Posterior cingulate gyrus (tissue), 11 donors: ENCODE results near the gene CCDC107.
"Not testable (repeated sequence)": the region's sequence is repeated elsewhere in the genome, so short reads cannot be mapped to it uniquely, and the experiment has no call there.

Source experiments
- DNase-seq, 10 donors: peaks; one replicate each; pipeline versions ENCODE4 v3.0.0 to v3.0.0-alpha.2; 2020 to 2021; ENCODE audit warnings: mixed read lengths in 3 of 10
- intact Hi-C: fragments of 100-400 bp; cut with DNase I; formaldehyde crosslinking; loops from one replicate; pipeline ENCODE4 v1.15.1; 2023

The CCDC107 gene

DNA sequence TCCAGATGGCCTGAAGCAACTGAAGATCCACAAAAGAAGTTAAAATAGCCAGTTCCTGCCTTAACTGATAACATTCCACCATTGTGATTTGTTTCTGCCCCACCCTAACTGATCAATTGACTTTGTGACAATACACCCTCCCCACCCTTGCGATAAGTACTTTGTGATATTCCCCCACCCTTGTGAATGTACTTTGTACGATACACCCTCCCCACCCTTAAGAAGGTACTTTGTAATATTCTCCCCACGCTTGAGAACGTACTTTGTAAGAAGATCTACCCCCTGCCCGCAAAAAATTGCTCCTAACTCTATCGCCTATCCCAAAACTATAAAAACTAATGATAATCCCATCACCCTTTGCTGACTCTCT lies 21.2 kb upstream of the CCDC107 start:
- DNase-seq = not testable (repeated sequence)

GRCh38 chr9:35637427-35637955 lies 20.6 kb upstream of the CCDC107 start:
- intact Hi-C loops, DNase-seq: not testable (repeated sequence)

More for the DNA sequence above, 21.2 kb upstream of the CCDC107 start:
- intact Hi-C loops = not testable (repeated sequence)

DNA sequence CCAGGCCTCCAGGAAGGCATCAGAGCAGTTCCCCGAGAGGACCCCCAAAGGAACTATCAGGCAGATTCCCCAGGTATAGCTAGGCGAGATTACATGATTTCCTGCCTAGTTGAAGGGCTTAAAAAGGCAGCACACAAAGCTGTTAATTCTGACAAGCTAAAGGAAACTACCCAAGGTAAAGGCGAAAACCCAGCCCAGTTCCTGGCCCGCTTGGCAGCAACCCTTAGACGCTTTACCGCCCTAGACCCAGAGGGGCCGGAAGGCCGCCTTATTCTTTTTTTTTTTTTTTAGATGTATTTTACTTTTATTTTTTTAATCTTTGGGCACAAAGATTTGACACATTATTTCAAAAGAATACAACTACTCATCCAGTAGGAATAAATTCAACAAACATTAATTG lies 19.3 kb upstream of the CCDC107 start:
- peak in 1 of 10 donors; percentile 62 for DNase-seq
- intact Hi-C loops = not testable (repeated sequence)

- DNase-seq, intact Hi-C loops: not testable (repeated sequence)
Measured at GRCh38 chr9:35639225-35639624, 18.9 kb upstream of the CCDC107 start.

DNA sequence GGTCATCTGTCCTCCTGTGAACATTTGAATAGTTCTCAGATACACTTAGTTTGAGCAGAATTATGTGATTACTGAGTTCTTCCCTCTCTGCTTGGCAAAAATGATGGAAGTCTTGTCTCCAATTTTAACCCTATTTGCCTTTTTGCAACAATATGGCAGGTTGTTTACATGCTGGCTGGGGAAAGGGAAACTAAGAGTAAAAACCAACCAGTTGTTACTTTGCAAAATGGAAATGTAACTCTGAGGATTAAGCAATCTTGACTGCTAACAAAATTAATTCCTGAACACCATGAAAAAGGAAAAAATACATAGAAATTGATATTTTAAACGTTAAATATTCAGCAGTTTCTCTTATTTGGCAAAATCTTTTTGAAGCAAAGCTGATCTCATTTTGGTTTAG lies 18.5 kb upstream of the CCDC107 start:
- no peak for DNase-seq
- intact Hi-C loops = no loop called here

- DNase-seq = peak in 1 of 10 donors; percentile 31
- intact Hi-C loops = not testable (repeated sequence)
Measured at GRCh38 chr9:35640431-35640830, 17.7 kb upstream of the CCDC107 start.

- DNase-seq, intact Hi-C loops: not testable (repeated sequence)
Measured at GRCh38 chr9:35641478-35641877, 16.6 kb upstream of the CCDC107 start.

DNA sequence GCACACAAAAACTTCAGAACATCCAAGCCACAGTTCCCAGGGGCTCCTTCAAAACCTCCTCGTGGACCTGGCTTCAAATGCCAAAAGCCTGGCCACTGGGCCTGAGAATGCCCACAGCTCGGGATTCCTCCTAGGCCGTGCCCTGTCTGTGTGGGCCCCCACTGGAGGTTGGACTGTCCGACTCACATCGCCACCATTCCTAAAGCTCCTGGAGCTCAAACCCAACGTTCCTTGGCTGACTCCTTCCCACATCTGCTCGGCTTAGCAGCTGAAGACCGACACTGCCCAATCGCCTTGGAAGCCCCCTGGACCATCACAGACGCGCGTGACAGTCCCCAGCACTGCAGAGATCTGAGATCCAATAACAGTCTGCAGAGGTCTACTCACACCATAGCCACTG lies 15.0 kb upstream of the CCDC107 start:
- DNase-seq = peak in 1 of 10 donors; percentile 41
- intact Hi-C loops = no loop called here

GRCh38 chr9:35645736-35646135 lies 12.4 kb upstream of the CCDC107 start:
- intact Hi-C loops = loop anchor here (2.0 kb wide), 1 partner anchor 41 kb away; the partner anchor contains the start of gene TESK1
- not testable (repeated sequence) for DNase-seq

DNA sequence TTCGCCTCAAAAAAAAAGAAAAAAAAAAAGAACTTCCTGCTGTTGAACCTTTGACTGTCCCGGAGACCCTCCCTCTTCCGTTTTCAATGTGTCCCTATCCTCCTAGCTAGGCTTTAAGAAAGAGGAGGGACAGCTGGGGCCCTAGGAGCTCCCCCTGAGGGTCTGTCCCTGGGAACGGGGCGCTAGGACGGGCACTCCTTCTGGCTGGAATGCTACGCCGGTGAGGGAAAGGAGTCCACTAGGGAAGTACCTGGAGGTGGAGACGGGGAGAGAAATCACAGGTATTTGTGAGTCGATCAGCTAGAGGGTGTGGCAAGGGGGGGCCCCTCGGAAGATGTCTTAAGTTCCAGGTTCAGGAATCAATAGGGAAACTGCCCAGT lies 11.9 kb upstream of the CCDC107 start:
- intact Hi-C loops = loop anchor here (2.0 kb wide), 1 partner anchor 41 kb away; the partner anchor contains the start of gene TESK1
- peak in 3 of 10 donors; percentile 10 to 85 (median 20) for DNase-seq

DNA sequence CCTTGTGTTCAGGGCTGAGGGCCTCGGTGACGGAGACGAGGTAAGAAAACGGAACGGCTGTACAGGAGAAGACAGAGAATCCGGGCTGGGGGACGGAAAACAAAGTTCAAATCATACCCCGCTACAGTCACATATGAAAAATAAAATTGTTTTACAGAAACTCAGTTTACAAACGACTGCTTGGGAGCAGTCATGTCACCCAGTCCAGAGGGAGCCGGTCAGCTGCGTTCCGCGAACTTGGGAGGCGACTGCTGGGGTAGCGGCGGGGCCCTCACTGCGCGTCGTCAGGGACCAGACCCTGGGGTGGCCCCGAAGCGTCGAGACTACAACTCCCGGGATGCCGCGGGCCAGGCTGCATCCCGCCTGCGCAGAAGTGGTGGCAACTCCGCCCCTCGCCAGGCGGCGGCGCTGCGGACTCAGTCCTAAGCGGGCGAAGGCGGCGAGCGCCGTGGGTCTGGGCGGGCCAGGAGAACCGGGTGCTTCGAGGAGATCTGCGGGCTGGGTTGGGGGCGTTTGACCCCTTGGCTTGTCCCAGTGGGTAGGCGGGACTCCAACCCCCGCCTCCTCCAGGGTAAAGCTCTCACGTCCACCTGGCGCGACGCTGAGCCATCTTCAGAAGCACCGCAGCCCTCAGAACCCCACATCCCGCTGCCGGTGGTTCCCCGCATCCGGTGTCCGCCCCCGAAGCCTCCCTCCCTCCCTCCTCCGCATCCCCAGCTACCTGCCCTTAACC lies 11.4 kb upstream of the CCDC107 start:
- peak; percentile 86 to 99 (median 92) for DNase-seq
- intact Hi-C loops = loop anchor here (2.0 kb wide), 1 partner anchor 42 kb away; the partner anchor contains the start of gene TESK1

DNA sequence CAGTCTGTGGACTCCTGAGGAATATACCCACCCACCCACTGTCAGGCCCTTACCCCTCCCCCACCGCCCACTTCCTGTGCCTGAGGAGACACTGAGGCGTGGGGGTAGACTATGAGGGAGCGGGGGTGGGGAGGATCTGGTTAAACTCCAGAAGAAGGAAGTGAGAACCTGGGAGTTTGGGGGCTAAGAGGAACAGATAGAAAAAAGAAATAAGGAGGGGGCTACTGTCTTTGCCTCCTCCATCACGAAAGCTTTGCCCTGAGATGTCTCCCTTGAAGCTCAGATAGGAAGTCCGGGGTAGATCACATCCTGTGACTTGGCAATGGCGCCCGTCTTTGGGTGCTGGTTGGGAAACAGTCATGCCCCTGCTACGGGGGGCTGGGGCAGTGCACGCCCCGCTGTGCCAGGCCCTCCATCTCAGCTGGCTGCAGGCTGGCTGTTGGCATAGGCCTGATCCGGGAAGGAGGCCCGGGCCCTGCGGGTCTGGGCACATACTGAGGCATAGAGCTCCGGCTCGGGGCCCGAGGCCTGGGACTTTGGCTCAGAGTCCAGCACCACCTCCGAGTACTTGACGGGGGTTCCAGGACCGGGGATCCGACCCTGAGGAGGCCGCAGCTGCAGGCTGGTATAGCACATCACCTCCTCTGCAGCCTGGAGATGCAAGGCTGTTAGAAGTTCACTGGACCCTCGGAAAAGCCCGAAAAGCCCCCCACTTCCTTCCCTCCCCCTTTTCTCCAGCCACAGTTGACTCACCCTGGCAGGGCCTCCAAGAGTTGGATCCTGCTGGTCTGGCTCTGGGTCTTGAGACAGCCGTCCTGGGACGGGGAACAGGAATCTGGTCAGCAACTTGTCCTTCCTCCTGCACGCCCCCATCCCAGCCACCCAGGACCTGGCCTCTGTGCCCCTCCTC lies 8.4 kb upstream of the CCDC107 start:
- intact Hi-C loops = loop anchor here (10.0 kb wide), 1 partner anchor 155 kb away; the partner anchor contains the start of gene RUSC2
- DNase-seq = peak in 2 of 10 donors; percentile 80 to 82

DNA sequence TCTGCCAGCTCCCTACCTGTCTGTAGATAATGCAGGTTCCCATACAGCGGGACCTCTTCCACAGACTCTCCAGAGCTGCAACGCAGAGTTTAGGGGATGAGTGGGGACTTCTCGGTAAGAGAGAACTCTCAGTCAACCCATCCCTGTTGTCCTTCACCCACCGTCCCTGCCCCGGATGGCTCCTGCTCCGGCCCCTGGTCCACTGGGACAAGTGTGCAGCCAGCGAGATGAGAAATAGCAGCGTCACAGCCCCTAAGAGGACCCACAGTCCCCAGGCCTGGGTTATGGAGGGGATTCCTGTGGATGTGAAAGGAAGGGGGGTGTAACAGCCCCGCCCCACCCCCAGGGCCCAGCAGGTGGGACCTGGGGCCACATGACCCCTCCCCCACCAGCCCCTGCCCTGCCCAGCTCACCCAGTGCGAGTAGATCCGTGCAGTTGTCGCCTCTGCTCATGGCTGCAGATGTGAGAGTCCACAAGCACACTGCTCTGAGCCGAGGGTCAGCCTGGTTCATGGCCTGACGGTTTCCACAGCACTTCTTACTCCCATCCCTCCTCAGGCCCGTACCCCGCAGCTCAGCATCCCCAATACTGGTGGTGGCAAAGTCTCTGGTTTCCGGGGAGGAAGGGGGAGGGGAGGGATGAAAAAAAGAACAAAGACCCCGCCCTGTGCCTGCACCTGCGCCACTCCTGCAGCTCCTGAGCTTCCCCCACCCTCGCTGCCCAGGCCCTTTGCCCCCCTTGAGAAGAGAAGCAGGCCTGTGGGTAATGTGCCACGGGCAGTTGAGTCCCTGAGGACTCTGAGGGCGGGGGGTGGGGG lies 7.5 kb upstream of the CCDC107 start, which contains the start of gene SIT1:
Gene SIT1 (minus strand): TSS at position 591 of the 818 bp plus-strand sequence. CDS start 78 bp downstream, at position 513.
- intact Hi-C loops = loop anchor here (10.0 kb wide), 1 partner anchor 156 kb away; the partner anchor contains the start of gene RUSC2
- DNase-seq = peak in 1 of 10 donors; percentile 52

DNA sequence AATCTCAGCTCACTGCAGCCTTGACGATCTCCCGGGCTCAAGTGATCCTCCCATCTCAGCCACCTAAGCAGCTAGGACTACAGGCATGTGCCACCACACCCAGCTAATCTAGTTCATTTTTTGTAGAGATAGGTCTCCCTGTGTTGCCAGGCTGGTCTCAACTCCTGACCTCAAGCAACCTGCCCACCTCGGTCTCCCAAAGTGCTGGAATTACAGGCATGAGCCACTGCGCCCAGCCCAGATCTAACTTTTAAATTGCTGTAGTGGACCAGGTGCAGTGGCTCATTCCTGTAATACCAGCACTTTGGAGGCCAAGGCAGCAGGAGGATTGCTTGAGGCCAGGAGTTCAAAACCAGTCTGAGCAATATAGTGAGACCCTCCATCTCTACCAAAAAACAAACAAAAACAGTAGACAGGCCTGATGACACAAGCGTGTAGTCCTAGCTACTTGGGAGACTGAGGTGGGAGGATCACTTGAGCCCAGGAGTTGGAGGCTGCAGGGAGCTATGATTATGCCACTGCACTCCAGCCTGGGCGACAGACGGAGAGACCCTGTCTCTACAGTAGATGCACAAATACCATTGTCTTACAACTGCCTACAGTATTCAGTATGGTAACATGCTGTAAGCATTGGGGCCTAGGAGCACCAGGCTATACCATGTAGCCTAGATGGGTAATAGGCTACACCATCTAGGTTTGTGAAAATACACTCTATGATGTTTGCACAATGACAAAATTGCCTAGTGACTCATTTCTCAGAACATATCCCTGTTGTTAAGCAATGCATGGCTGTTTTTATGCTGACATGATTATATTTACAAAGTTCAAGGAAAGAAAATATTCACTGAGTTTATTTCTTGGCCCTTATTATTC lies 5.9 kb upstream of the CCDC107 start:
- intact Hi-C loops = loop anchor here (10.0 kb wide), 1 partner anchor 157 kb away; the partner anchor contains the start of gene RUSC2

DNA sequence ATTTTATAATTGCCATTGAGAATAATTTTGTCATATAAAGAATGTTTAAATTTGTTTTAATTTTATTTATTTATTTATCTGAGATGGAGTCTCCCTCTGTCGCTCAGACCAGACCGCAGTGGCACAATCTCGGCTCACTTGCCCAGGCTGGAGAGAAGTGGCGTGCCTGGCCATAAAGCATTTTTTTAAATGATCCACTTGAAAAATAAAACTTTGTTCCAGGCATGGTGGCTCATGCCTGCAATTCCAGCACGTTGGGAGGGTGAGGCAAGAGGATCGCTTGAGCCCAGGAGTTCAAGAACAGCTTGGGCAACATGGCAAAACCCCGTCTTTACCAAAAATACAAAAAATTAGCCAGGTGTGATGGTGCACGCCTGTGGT lies 5.3 kb upstream of the CCDC107 start:
- intact Hi-C loops = loop anchor here (10.0 kb wide), 1 partner anchor 158 kb away; the partner anchor contains the start of gene RUSC2
- peak in 1 of 10 donors; percentile 28 for DNase-seq

More for the DNA sequence above, 5.9 kb upstream of the CCDC107 start:
- peak in 1 of 10 donors; percentile 29 for DNase-seq

GRCh38 chr9:35653611-35654010 lies 4.5 kb upstream of the CCDC107 start:
- DNase-seq = peak in 1 of 10 donors; percentile 8
- intact Hi-C loops = loop anchor here (10.0 kb wide), 1 partner anchor 159 kb away; the partner anchor contains the start of gene RUSC2

GRCh38 chr9:35656348-35656747 lies 1.7 kb upstream of the CCDC107 start:
- intact Hi-C loops = loop anchor here (2.0 to 10.0 kb wide), 4 partner anchors 41 to 162 kb away; partner anchors contain the start of genes CREB3, RUSC2, SPAG8 and TLN1
- peak in 1 of 10 donors; percentile 43 for DNase-seq
